ENCODE results near the gene XRCC4. TPM values are rescaled to one million over a fixed set of nuclear protein-coding genes. Genes with fewer than 3 reads are reported as not detected.
"Not testable (repeated sequence)": the region's sequence is repeated elsewhere in the genome, so short reads cannot be mapped to it uniquely, and the experiment has no call there.

XRCC4 gene
- total RNA-seq, 1 experiment from 2014 or later, result 12.2 TPM

DNA sequence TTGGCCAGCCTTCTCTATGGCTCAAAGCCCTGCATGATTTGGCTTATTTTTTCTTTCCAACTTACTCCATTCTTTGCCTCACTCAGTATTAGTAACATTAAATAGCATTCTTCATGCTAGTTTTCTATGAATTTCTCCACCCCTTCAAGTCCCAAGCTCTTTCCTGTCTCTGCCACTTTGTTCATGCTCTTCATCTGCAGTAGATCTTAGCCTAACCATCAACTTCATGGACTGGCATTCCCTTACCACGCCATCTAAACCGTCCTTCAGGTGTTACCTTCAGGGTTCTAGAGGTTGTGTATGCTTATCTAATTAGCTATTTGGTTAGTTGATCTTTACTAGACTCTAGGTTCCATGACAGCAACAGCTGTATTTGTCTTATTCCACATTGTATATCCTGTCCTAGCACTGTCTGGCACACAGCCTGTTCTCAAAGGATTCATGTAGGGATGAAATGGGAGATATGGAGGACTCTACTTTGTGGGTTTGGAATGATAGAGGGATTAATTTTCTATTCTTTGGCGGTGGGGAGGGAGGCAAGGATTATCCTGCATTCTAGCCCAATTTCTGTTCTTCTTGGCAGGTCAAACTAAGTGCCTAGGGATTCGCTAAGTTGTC, 26.5 kb upstream of the XRCC4 start:
- Histone ChIP-seq H3K4me3 (ENCODE audit: insufficient read depth, low read depth, low read length) (no peak overlapping the region), H3K36me3 (replicated peaks; ENCODE audit: control insufficient read depth, insufficient read depth, low read length) (peaks cover 5% of the 10 kb centered on the region), H3K27me3 (ENCODE audit: control insufficient read depth, insufficient read depth, low read length) (no peaks in the 10 kb centered on the region)
- no peak for DNase-seq

DNA sequence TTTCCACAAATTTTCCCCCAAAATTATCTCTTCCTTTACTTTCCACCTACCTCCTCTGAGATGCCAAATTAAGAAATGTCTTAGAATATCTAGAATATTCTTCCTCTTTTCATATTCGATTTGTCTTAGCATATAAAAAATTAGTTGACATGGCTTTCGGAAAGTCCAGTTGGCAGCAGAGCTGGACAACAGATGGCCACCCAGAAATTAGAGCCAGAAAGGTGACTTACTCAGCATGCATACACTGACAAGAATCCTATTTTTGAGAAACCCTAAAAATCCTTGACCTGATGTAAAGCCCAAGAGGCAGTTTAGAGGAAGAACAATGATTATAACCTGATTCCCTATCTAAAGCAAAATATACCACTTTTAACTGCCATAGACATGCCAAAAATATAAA, 22.2 kb upstream of the XRCC4 start:
- Histone ChIP-seq H3K4me3 (ENCODE audit: insufficient read depth, low read depth, low read length) (no peak overlapping the region), H3K36me3 (replicated peaks; ENCODE audit: control insufficient read depth, insufficient read depth, low read length) (peaks cover 6% of the 10 kb centered on the region), H3K27me3 (ENCODE audit: control insufficient read depth, insufficient read depth, low read length) (no peaks in the 10 kb centered on the region)
- no peak for DNase-seq

DNA sequence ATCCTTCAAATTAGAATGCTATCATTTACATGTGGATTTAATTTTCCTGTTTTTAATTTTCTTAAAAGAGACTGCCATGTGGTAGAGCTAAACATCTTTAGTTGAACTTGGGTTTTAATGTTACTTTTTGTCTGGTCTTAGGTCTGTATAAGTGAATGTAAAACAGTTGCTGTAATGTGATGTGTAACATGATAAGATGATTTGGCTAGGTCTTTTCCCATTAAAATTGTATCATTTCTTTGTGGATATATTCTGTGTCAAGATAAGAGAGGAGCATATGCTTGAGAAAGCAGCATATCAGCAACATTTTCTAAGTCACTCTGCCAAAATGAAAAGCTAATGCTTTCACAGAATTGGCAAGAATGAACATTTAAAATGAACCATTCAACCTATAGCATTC, 18.6 kb upstream of the XRCC4 start:
- Histone ChIP-seq H3K36me3 (replicated peaks; ENCODE audit: control insufficient read depth, insufficient read depth, low read length) (peaks cover 4% of the 10 kb centered on the region), H3K27me3 (ENCODE audit: control insufficient read depth, insufficient read depth, low read length) (no peaks in the 10 kb centered on the region), H3K4me3 (ENCODE audit: insufficient read depth, low read depth, low read length) (no peak overlapping the region)
- no peak for DNase-seq

DNA sequence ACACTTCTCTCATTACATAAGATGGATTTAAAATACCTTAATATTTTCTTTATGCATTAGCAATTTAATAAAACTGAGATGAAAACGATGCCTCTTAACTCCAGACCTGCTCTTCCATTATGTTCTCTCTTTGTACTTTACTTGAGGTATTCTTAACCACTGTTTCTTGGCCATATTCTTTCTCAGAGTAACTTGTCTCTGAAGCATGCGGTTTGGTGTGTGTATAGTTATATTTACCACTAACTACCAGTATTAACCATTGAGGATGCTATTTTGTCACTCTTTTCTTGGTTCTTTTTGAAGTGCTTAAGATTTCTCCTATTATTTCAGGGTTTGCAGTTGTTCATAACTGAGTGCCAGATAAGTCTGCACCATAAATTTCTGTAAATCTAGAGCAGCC, 18.0 kb upstream of the XRCC4 start:
- no peaks in the 10 kb centered on the region for H3K27me3 ChIP-seq (ENCODE audit: control insufficient read depth, insufficient read depth, low read length)
- DNase-seq, result no peak
- H3K36me3 ChIP-seq (replicated peaks; ENCODE audit: control insufficient read depth, insufficient read depth, low read length), result peaks cover 2% of the 10 kb centered on the region
- H3K4me3 ChIP-seq (ENCODE audit: insufficient read depth, low read depth, low read length), result no peak overlapping the region

DNA sequence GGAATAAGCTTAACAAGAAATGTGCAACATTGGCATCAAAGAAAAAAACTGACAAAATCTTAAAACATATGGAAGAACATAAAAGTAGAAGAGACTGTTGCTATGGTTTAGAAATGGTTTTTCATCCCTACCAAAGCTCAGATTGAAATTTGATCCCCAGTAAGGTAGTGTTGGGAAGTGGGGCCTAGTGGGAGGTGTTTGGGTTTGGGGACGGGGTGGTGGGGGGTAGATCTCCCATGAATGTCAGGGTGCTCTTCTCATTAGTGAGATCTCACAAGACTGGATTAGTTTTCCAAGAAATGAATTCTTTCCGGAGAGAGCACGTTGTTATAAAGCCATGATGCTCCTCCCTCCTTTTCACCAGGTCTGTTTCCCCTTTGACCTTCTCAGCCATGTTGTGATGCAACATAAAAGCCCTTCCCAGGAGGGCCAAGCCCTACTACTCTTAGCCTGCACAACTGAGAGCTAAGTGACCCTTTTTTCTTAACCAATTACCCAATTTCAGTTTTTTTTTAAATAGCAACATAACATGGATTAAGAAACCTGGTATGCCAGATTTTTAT, 10.7 kb upstream of the XRCC4 start:
- DNase-seq, result peak; percentile 12
- Histone ChIP-seq H3K4me3 (ENCODE audit: insufficient read depth, low read depth, low read length) (no peak overlapping the region), H3K27me3 (ENCODE audit: control insufficient read depth, insufficient read depth, low read length) (no peaks in the 10 kb centered on the region), H3K36me3 (replicated peaks; ENCODE audit: control insufficient read depth, insufficient read depth, low read length) (no peaks in the 10 kb centered on the region; the same call in none of the 2 replicates)

DNA sequence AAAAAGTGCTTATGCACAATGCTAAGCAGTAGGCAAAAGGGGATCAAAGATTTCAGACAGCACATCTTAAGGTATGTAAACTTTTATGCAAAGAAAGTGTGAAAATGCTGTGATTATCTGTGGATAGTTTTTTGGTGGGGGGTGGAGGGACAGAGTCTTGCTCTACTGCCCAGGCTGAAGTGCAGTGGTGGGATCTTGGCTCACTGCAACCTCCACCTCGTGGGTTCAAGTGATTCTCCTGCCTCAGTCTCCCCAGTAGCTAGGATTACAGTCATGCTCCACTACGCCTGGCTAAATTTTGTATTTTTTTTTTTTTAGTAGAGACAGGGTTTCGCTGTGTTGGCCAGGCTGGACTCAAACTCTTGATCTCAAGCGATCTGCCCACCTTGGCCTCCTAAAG, 10.0 kb upstream of the XRCC4 start:
- not testable (repeated sequence) for H3K4me3 ChIP-seq (ENCODE audit: insufficient read depth, low read depth, low read length); H3K36me3 ChIP-seq (replicated peaks; ENCODE audit: control insufficient read depth, insufficient read depth, low read length); H3K27me3 ChIP-seq (ENCODE audit: control insufficient read depth, insufficient read depth, low read length); DNase-seq

DNA sequence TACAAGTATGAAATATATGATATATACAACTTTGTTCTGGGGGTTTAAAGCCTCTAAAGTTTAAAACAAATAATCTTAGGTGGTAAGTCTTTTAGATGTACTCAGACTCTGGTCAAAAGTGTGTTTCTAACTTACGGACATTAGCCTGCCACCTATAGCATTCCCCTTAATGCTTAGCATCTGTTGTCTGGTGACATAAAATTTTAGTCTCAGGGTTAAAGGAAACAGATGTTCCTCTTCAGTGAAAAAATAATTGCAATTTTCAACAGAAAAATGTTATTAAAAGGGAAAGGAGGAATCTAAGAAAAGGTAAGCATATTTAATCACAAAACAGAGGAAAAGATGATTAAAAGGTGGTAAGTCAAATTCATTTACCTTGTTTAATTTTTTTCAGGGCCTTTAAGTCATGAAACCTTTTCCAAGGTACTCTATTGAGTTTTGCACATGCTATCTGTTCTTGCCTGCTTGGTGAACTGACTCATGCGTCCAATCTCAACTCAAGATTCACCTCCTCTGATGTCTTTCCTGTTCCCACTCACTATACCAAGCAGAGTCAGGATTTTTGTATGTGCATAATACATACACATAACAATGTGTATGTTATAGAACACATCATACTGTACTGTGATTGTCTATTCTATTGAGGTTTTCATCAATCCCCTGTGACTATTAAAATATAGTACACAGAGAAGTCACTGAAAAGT, 8.1 kb upstream of the XRCC4 start:
- no peak for DNase-seq
- Histone ChIP-seq H3K27me3 (ENCODE audit: control insufficient read depth, insufficient read depth, low read length) (no peaks in the 10 kb centered on the region), H3K36me3 (replicated peaks; ENCODE audit: control insufficient read depth, insufficient read depth, low read length) (no peaks in the 10 kb centered on the region; the same call in 1 of the 2 replicates), H3K4me3 (ENCODE audit: insufficient read depth, low read depth, low read length) (no peak overlapping the region)

DNA sequence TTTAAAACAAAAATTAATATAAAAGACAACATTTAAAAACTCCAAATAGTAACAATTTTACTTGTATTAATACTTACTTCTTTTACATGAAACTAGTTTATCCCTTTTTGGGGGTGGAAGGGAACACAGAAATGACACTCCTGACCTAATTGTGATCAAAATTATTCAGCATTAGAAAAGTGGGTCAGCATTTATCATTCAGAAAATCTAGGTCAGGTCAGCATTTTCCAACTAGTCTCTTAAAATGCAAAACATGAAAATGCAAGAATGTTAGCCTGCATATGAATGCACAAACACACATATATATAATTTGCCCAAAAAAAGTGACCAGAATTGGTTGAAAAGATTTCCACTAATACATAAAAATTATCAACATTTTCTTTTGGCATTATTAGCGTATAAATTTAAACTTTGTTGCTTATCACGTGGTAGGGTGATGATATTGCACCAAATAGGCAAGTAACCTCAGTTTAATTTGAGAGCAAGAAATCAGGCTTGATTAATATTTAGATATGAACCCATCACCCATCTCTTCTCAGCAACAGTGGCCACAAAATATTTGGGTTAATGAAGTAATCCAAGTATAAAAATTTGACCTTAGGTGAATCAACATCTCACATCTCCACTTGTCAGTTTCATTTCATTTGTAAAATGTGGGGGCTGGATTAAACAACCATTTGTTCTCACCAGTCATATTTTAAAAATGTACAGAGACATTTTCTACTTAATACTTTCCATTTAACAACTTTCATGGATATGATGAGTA, 5.9 kb upstream of the XRCC4 start:
- Histone ChIP-seq H3K36me3 (replicated peaks; ENCODE audit: control insufficient read depth, insufficient read depth, low read length) (no peaks in the 10 kb centered on the region), H3K27me3 (ENCODE audit: control insufficient read depth, insufficient read depth, low read length) (no peaks in the 10 kb centered on the region), H3K4me3 (ENCODE audit: insufficient read depth, low read depth, low read length) (no peak overlapping the region)
- no peak for DNase-seq

DNA sequence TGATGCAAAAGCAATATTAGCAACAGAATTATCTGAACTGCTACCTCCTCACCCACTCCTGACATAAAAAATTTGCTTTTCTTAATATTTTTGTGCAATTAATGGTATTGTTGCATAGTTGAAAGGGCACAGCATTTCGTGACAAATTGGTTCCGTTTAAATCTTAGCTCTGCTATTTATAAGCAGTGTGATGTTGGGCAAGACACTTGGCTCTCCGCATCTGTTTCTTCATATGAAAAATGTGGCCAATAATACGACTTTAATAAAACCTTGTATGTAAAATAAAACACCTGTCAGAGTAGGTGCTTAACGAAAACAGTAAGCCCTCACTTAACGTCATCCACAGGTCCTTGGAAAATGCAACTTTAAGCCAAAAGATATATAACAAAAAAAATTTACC, 4.4 kb upstream of the XRCC4 start:
- no peaks in the 10 kb centered on the region for H3K36me3 ChIP-seq (replicated peaks; ENCODE audit: control insufficient read depth, insufficient read depth, low read length)
- no peak for DNase-seq
- H3K27me3 ChIP-seq (ENCODE audit: control insufficient read depth, insufficient read depth, low read length), result no peaks in the 10 kb centered on the region
- H3K4me3 ChIP-seq (ENCODE audit: insufficient read depth, low read depth, low read length), result no peak overlapping the region

DNA sequence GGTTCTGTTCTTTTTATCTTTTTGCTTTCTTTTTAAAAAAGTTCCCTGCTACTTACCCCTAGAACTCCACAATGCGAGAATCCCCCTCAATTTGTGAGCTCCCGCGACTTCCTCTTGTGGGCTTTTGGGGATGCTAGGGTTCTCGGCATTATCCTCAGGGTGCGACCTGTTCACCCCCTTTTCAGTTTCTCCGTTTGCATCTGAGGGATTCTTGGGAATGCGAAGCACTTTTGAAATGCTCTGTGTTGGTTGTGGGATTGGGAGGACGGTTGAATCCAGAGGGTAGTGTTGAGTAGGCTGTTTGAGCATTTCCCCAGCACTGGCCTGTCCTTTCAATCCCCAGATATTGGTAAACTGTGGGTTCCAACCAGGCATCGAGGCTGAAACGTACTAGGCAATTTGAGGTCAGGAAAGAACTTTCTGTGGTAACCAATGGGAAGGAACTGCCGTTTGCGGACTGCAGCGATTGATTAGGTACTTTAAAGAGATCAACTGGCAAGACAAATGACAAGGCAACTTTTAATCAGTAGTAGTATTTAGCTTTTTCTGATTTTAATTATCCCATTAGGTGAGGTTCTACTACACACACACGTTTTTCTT, 415 bp downstream of the XRCC4 start:
- H3K36me3 ChIP-seq (replicated peaks; ENCODE audit: control insufficient read depth, insufficient read depth, low read length), result no peaks in the 10 kb centered on the region
- H3K27me3 ChIP-seq (ENCODE audit: control insufficient read depth, insufficient read depth, low read length), result no peaks in the 10 kb centered on the region
- H3K4me3 ChIP-seq (ENCODE audit: insufficient read depth, low read depth, low read length), result peak overlapping the region; percentile 67
- peak; percentile 14 for DNase-seq

DNA sequence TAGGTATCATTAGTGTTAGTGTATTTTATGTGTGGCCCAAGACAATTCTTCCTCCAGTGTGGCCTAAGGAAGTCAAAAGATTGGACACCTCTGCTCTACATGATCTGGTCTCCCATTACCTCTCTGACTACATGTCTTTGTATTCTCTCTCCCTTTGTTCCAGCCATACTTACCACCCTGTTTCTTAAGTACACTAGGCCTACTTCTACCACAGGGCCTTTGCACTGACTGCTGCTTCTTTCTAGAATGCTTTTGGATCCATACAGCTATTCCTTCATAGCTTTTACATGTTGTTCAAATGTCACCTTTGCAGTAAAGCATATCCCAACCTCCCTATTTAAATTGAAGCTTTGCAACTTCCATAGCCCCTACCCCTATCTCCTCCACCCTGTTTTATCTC, 5.4 kb downstream of the XRCC4 start:
- Histone ChIP-seq H3K36me3 (replicated peaks; ENCODE audit: control insufficient read depth, insufficient read depth, low read length) (no peaks in the 10 kb centered on the region), H3K4me3 (ENCODE audit: insufficient read depth, low read depth, low read length) (no peak overlapping the region), H3K27me3 (ENCODE audit: control insufficient read depth, insufficient read depth, low read length) (no peaks in the 10 kb centered on the region)
- DNase-seq, result no peak

DNA sequence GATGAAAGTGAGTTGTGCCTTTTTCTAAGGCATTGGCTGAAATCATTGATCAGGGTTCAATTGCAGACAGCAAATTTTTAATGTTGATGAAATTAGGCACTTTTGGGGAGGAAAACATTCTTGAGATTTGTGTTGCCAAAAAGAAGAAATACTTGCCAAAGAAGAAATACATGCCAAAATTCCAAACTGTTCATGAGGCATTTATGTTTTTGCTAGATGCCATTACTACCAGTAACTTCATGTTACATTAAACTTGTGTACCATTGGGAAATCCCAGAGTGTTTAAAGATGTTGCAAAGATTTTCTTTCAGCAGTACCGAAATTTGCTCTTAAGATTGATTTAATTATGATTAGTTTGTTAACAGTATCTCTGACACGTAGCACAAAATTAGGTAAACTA, 7.0 kb downstream of the XRCC4 start:
- no peaks in the 10 kb centered on the region for H3K36me3 ChIP-seq (replicated peaks; ENCODE audit: control insufficient read depth, insufficient read depth, low read length)
- no peaks in the 10 kb centered on the region for H3K27me3 ChIP-seq (ENCODE audit: control insufficient read depth, insufficient read depth, low read length)
- no peak overlapping the region for H3K4me3 ChIP-seq (ENCODE audit: insufficient read depth, low read depth, low read length)
- no peak for DNase-seq

DNA sequence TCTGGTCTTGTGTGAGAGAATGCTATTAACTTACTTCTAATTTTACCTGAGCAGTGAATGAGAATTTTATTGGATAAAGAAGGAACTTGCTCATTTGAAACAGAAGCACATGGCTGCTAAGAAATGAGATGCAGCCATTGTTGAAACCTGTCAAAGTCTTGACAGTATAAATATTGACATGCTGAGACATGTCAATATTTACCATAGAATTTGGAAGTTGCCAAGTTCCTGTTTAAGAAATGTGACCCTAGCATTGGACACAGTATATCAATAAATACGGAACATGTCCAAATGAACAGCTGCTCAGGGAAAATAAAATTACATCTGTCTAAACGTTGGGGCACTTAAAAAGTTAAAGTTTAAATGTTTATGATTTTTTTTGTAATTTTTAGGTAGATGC, 7.8 kb downstream of the XRCC4 start:
- H3K27me3 ChIP-seq (ENCODE audit: control insufficient read depth, insufficient read depth, low read length), result no peaks in the 10 kb centered on the region
- no peak overlapping the region for H3K4me3 ChIP-seq (ENCODE audit: insufficient read depth, low read depth, low read length)
- no peak for DNase-seq
- no peaks in the 10 kb centered on the region for H3K36me3 ChIP-seq (replicated peaks; ENCODE audit: control insufficient read depth, insufficient read depth, low read length)

DNA sequence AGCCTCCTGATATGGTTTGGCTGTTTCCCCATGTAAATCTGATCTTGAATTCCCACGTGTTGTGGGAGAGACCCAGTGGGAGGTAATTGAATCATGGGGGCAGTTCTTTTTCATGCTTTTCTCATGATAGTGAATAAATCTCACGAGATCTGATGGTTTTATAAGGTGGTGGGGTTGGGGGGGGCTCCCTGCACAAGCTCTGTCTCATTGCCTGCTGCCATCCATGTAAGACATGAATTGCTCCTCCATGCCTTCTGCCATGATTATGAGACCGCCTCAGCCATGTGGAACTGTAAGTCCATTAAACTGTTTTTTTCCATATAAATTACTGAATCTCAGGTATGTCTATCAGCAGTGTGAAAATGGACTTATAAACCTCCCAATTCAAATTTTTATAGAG, 12.8 kb downstream of the XRCC4 start:
- no peaks in the 10 kb centered on the region for H3K27me3 ChIP-seq (ENCODE audit: control insufficient read depth, insufficient read depth, low read length)

More for the DNA sequence above, 12.8 kb downstream of the XRCC4 start:
- DNase-seq, result no peak
- Histone ChIP-seq H3K36me3 (replicated peaks; ENCODE audit: control insufficient read depth, insufficient read depth, low read length) (no peaks in the 10 kb centered on the region), H3K4me3 (ENCODE audit: insufficient read depth, low read depth, low read length) (no peak overlapping the region)

All from H7 (cell line).